Left lung (tissue), 10 donors: ENCODE results near the gene PCED1A. TPM values are rescaled to one million over a fixed set of nuclear protein-coding genes. Genes with fewer than 3 reads are reported as not detected.
A peak's percentile ranks its signal among the peaks of the same experiment; 100 is the strongest.

Experiments used
- ATAC-seq: fragments of 200-7000 bp; cut with Tn5 transposase; one replicate; pipeline ENCODE4 v1.9.1; 2020; ENCODE audit warnings: moderate library complexity
- DNase-seq, 4 donors: peaks; one replicate each; pipeline ENCODE4 v3.0.0-alpha.2; 2013 to 2020
- H3K27ac ChIP-seq, 2 donors: fragments of 200-600 bp; sonication (generic) in 1 of 2; one replicate each; pipeline versions ENCODE4 v1.5.0 to v1.8.0; 2020 to 2021
- H3K27me3 ChIP-seq, 2 donors: fragments of 200-600 bp; sonication (generic) in 1 of 2; one replicate each; pipeline versions ENCODE4 v1.5.0 to v1.8.0; 2020 to 2021
- H3K36me3 ChIP-seq, 2 donors: fragments of 200-600 bp; sonication (generic) in 1 of 2; one replicate each; pipeline versions ENCODE4 v1.5.0 to v1.8.0; 2020 to 2021
- H3K4me1 ChIP-seq, 2 donors: fragments of 200-600 bp; one replicate each; pipeline ENCODE4 v1.8.0; 2021
- H3K4me3 ChIP-seq, 2 donors: fragments of 200-600 bp; sonication (generic) in 1 of 2; one replicate each; pipeline versions ENCODE4 v1.5.0 to v1.8.0; 2020 to 2021; ENCODE audit warnings: mild to moderate bottlenecking in 1 of 2
- H3K9me3 ChIP-seq, 2 donors: fragments of 200-600 bp; sonication (generic) in 1 of 2; one replicate each; pipeline versions ENCODE4 v1.5.0 to v1.8.0; 2020 to 2021
- intact Hi-C, 2 donors: fragments of 100-400 bp; cut with DNase I; formaldehyde crosslinking; loops; one replicate each; pipeline versions ENCODE4 v1.11.2 to v1.14.2; 2022
- polyA plus RNA-seq, 6 donors: library from polyadenylated mRNA; unstranded; fragments of 120-200 nt; gene quantifications; one replicate each; pipeline ENCODE4 v1.2.1, GENCODE V29; 2013; ENCODE audit not compliant: insufficient read length in 6 of 6
- total RNA-seq, 2 donors: library from RNA; stranded (reverse); fragmentation: NEBNext Ultra II Directional; extraction: Animal tissue kit (Norgen Biotek cat#: 25700); gene quantifications; one replicate each; pipeline ENCODE4 v1.2.1, GENCODE V29; 2021
- TF ChIP-seq, protein P1 (sequence below), 2 donors: fragments of 200-600 bp; sonication (generic) in 1 of 2; IDR thresholded peaks; one replicate each; pipeline versions ENCODE4 v1.5.0 to v1.8.0; 2021; ENCODE audit warnings: antibody characterized with exemption in 2 of 2
- donor health status: DM: no; HTN: yes; CAD: no.
- donor health status: DM: no; HTN: no; CAD: no.

Gene PCED1A
- total and polyA plus RNA-seq, 8 donors: 34.3 to 66.7 (median 55.8) TPM

- DNase-seq (peak in 1 of 4 donors; percentile 75), ATAC-seq (peak; percentile 37)
- Histone ChIP-seq H3K4me3 (no peak overlapping the region), H3K9me3 (no peaks in the 10 kb centered on the region), H3K36me3 (no peaks in the 10 kb centered on the region), H3K27me3 (peaks cover 59 to 100% of the 10 kb centered on the region in 2 donors), H3K27ac (no peak overlapping the region), H3K4me1 (peaks cover 0 to 14% of the 10 kb centered on the region in 2 donors)
- intact Hi-C loops: no loop called here
- TF ChIP-seq, protein P1, sequence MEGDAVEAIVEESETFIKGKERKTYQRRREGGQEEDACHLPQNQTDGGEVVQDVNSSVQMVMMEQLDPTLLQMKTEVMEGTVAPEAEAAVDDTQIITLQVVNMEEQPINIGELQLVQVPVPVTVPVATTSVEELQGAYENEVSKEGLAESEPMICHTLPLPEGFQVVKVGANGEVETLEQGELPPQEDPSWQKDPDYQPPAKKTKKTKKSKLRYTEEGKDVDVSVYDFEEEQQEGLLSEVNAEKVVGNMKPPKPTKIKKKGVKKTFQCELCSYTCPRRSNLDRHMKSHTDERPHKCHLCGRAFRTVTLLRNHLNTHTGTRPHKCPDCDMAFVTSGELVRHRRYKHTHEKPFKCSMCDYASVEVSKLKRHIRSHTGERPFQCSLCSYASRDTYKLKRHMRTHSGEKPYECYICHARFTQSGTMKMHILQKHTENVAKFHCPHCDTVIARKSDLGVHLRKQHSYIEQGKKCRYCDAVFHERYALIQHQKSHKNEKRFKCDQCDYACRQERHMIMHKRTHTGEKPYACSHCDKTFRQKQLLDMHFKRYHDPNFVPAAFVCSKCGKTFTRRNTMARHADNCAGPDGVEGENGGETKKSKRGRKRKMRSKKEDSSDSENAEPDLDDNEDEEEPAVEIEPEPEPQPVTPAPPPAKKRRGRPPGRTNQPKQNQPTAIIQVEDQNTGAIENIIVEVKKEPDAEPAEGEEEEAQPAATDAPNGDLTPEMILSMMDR (IDR thresholded peaks at IDR 0.05): no peak
Observed at GRCh38 chr20:2804852-2805688, 35.4 kb downstream of the PCED1A start.

GRCh38 chr20:2804041-2804828 is 36.2 kb downstream of the PCED1A start:
- peaks cover 61 to 100% of the 10 kb centered on the region in 2 donors for H3K27me3 ChIP-seq
- no peak for ATAC-seq
- no peak for DNase-seq
- H3K36me3 ChIP-seq: no peaks in the 10 kb centered on the region
- TF ChIP-seq, protein P1 (IDR thresholded peaks at IDR 0.05): no peak
- peaks cover 0 to 22% of the 10 kb centered on the region in 2 donors for H3K4me1 ChIP-seq
- intact Hi-C loops: no loop called here
- H3K27ac ChIP-seq: no peak overlapping the region
- no peaks in the 10 kb centered on the region for H3K9me3 ChIP-seq
- H3K4me3 ChIP-seq: no peak overlapping the region

GRCh38 chr20:2801286-2801728 is 39.1 kb downstream of the PCED1A start:
- Histone ChIP-seq H3K9me3 (no peaks in the 10 kb centered on the region), H3K27me3 (peaks cover 53 to 98% of the 10 kb centered on the region in 2 donors), H3K4me3 (no peak overlapping the region), H3K27ac (no peak overlapping the region), H3K4me1 (peaks cover 0 to 25% of the 10 kb centered on the region in 2 donors), H3K36me3 (no peaks in the 10 kb centered on the region)
- TF ChIP-seq, protein P1 (IDR thresholded peaks at IDR 0.05): no peak
- no peak for ATAC-seq
- intact Hi-C loops: no loop called here
- no peak for DNase-seq

DNA sequence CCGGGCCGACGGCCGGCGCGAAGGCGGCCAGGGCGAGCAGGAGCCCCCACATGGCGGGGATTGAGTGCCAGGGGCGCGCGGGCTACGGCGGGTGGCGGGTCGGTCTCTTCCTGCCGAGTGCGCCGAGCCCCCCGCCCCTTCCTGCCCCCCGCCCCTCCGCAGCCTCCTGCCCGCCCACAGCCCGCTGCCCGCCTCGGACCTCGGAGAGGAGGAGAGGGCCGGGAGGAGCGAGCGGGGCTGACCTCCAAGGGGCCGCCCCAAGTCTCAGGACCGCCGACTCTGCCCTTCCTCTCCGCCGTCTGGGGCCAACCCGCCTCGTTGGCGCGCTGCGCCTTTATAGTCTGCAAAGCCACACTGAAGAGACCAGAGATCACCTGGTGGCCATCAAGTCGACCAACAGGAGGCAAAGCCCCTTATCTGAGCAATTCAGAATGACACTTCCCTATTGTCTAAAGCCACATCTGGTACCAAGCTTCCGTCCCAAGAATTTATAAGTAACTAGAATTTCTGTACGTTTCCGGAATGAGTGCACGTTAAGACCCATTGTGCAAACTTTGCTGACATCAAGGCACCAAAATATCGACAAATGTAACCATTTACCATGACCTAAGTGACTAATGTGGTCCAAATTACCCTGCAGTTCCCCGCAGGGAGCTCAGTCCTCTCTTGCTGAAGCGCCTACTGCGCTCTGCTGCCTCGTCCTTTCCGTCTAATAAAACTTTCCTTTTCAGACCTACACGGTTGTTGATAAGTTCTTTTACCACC is 39.8 kb downstream of the PCED1A start, which contains the start of gene CPXM1:
CPXM1 (minus strand) TSS at position 107 of the 765 bp plus-strand sequence; CDS start at position 52, 55 bp downstream.
- ATAC-seq: peak; percentile 60
- Histone ChIP-seq H3K4me3 (peak within 1 kb of the TSS; percentile 28 to 31), H3K27ac (no peak within 1 kb of the TSS), H3K36me3 (no peaks in the 10 kb centered on the region), H3K4me1 (peaks cover 0 to 25% of the 10 kb centered on the region in 2 donors), H3K27me3 (peaks cover 46 to 96% of the 10 kb centered on the region in 2 donors), H3K9me3 (no peaks in the 10 kb centered on the region)
- TF ChIP-seq, protein P1 (IDR thresholded peaks at IDR 0.05): no peak
- intact Hi-C loops: no loop called here
- peak in 3 of 4 donors; percentile 42 to 77 (median 61) for DNase-seq
